ENCODE measurements around the gene IPO9.
"Not testable (repeated sequence)": the region's sequence is repeated elsewhere in the genome, so short reads cannot be mapped to it uniquely, and the experiment has no call there.

IPO9 gene

DNA sequence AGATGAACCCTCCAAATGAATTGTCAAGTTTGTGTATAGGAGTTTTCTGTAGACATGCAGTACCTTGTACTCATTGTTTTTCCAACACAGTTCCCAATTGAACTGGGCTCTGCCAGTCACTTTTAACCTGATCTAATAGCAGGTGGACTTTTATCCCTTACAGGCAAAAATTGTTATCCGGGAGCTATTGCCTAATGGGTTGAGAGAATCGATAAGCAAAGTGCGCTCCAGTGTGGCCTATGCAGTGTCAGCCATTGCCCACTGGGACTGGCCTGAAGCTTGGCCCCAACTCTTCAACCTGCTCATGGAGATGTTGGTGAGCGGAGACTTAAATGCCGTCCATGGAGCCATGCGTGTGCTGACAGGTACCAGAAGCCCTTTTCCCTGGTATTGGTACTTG is 19.3 kb downstream of the IPO9 start (continued):
- no peak for TF ChIP-seq PPARA (CRISPR knock-in tag; IDR thresholded peaks at IDR 0.05; ENCODE audit: borderline replicate concordance)
- no peak for TF ChIP-seq ZC3H10 (CRISPR knock-in tag; IDR thresholded peaks at IDR 0.05)
- no peak for TF ChIP-seq TCF4 (CRISPR knock-in tag; IDR thresholded peaks at IDR 0.05; ENCODE audit: borderline replicate concordance)
- no peak for TF ChIP-seq ARNTL (CRISPR knock-in tag; IDR thresholded peaks at IDR 0.05; ENCODE audit: borderline replicate concordance, low read depth)
- TF ChIP-seq ESRRG (CRISPR knock-in tag; IDR thresholded peaks at IDR 0.05), result no peak
- no peak for TF ChIP-seq ZNF8 (CRISPR knock-in tag; IDR thresholded peaks at IDR 0.05)
- TF ChIP-seq, protein P1, sequence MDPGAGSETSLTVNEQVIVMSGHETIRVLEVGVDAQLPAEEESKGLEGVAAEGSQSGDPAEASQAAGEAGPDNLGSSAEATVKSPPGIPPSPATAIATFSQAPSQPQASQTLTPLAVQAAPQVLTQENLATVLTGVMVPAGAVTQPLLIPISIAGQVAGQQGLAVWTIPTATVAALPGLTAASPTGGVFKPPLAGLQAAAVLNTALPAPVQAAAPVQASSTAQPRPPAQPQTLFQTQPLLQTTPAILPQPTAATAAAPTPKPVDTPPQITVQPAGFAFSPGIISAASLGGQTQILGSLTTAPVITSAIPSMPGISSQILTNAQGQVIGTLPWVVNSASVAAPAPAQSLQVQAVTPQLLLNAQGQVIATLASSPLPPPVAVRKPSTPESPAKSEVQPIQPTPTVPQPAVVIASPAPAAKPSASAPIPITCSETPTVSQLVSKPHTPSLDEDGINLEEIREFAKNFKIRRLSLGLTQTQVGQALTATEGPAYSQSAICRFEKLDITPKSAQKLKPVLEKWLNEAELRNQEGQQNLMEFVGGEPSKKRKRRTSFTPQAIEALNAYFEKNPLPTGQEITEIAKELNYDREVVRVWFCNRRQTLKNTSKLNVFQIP (CRISPR knock-in tag; IDR thresholded peaks at IDR 0.05; ENCODE audit: borderline replicate concordance, low read depth), result no peak
- TF ChIP-seq ISL1 (CRISPR knock-in tag; IDR thresholded peaks at IDR 0.05), result no peak

DNA sequence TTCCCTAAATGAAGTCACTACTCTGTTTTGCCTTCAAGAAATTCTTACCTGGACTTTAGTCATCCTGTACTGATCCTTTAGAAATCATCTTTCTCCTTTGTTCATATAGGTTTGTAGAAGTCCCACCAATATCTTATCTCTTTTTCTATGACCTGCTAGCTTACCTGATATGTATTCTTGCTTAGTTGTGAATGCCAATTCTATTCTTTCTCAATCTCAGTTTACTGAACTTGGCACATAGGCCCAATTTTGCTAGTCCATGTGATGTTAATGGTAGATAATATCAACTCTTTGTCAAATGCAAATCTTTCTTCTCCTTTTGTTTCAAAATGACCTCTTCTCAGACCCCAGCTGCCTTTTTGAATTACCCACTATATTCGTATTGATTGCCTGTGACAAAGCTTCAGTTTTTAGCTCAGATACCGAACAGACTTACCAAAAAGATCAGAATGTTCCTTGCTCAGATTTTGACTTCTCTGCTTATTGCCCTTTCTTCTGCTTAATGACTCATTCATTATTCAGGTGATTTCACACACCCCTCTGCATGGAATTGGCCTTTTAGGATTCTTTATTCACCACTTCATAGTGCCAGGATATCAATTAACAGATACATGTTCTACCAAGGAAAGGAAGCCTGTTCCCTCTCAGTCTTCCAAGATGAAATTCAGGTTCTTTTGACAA is 20.6 kb downstream of the IPO9 start:
- TF ChIP-seq, protein P2, sequence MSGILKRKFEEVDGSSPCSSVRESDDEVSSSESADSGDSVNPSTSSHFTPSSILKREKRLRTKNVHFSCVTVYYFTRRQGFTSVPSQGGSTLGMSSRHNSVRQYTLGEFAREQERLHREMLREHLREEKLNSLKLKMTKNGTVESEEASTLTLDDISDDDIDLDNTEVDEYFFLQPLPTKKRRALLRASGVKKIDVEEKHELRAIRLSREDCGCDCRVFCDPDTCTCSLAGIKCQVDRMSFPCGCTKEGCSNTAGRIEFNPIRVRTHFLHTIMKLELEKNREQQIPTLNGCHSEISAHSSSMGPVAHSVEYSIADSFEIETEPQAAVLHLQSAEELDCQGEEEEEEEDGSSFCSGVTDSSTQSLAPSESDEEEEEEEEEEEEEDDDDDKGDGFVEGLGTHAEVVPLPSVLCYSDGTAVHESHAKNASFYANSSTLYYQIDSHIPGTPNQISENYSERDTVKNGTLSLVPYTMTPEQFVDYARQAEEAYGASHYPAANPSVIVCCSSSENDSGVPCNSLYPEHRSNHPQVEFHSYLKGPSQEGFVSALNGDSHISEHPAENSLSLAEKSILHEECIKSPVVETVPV (CRISPR knock-in tag; IDR thresholded peaks at IDR 0.05), result no peak
- TF ChIP-seq OSR1 (CRISPR knock-in tag; IDR thresholded peaks at IDR 0.05), result 0 out of 2 replicates have a peak, but pooled peaks have one; percentile 46
- ATAC-seq, result peak; percentile 8; the same call in 2 of the 3 replicates

DNA sequence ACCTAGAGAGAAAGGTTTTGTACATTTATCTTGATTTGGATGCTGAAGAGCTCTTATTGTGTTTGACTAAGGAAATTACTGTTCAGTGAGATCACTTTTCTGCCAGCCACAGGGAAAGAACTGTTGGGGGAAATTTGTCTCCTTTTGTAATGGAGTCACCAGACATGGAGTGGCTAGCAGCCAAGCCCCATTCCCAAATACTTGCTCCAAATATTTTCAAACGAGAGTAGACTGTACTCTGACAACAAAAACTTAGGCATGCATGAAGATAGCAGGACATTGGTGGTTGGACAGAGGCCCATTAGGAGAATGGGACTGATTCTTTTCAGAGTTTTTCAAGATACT is 21.1 kb downstream of the IPO9 start:
- ATAC-seq, result peak; percentile 77

DNA sequence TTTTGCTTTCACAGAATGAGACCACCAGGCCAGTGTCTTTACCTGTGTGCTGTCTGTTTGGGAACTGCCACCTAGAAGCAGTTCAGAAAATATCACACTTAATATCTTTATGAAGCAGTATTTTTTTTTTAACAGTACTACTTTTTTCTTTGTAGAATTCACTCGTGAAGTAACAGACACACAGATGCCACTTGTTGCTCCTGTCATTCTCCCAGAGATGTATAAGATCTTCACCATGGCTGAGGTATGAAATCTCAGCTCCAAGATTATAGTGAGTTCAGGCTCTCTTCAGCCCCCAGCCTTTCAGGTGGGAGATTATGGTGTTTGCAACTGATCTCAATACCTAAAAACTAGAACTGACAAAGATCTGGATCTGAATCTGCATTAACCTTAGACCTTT is 23.0 kb downstream of the IPO9 start:
- no peak for TF ChIP-seq TOX (CRISPR knock-in tag; IDR thresholded peaks at IDR 0.05; ENCODE audit: borderline replicate concordance)
- TF ChIP-seq ZNF70 (CRISPR knock-in tag; IDR thresholded peaks at IDR 0.05), result no peak
- no peak for TF ChIP-seq GLIS3 (CRISPR knock-in tag; IDR thresholded peaks at IDR 0.05)
- TF ChIP-seq CSDC2 (CRISPR knock-in tag; IDR thresholded peaks at IDR 0.05), result no peak
- TF ChIP-seq ZFP30 (CRISPR knock-in tag; IDR thresholded peaks at IDR 0.05), result no peak
- TF ChIP-seq, protein P2 (CRISPR knock-in tag; IDR thresholded peaks at IDR 0.05), result no peak
- TF ChIP-seq ZFP3 (CRISPR knock-in tag; IDR thresholded peaks at IDR 0.05), result no peak
- TF ChIP-seq TCF4 (CRISPR knock-in tag; IDR thresholded peaks at IDR 0.05; ENCODE audit: borderline replicate concordance), result no peak
- no peak for TF ChIP-seq RARB (CRISPR knock-in tag; IDR thresholded peaks at IDR 0.05)
- no peak for TF ChIP-seq ESRRG (CRISPR knock-in tag; IDR thresholded peaks at IDR 0.05)
- no peak for TF ChIP-seq SNAI2 (CRISPR knock-in tag; IDR thresholded peaks at IDR 0.05)
- TF ChIP-seq ZC3H10 (CRISPR knock-in tag; IDR thresholded peaks at IDR 0.05), result no peak
- no peak for ATAC-seq

More for the DNA sequence above, 21.1 kb downstream of the IPO9 start:
- TF ChIP-seq, protein P3, sequence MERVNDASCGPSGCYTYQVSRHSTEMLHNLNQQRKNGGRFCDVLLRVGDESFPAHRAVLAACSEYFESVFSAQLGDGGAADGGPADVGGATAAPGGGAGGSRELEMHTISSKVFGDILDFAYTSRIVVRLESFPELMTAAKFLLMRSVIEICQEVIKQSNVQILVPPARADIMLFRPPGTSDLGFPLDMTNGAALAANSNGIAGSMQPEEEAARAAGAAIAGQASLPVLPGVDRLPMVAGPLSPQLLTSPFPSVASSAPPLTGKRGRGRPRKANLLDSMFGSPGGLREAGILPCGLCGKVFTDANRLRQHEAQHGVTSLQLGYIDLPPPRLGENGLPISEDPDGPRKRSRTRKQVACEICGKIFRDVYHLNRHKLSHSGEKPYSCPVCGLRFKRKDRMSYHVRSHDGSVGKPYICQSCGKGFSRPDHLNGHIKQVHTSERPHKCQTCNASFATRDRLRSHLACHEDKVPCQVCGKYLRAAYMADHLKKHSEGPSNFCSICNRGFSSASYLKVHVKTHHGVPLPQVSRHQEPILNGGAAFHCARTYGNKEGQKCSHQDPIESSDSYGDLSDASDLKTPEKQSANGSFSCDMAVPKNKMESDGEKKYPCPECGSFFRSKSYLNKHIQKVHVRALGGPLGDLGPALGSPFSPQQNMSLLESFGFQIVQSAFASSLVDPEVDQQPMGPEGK (CRISPR knock-in tag; IDR thresholded peaks at IDR 0.05; ENCODE audit: borderline replicate concordance), result 0 out of 2 replicates have a peak, but pooled peaks have one; percentile 13
- TF ChIP-seq OSR1 (CRISPR knock-in tag; IDR thresholded peaks at IDR 0.05) (0 out of 2 replicates have a peak, but pooled peaks have one; percentile 53), PPARA (CRISPR knock-in tag; IDR thresholded peaks at IDR 0.05; ENCODE audit: borderline replicate concordance) (no peak), ISL1 (CRISPR knock-in tag; IDR thresholded peaks at IDR 0.05) (peak; percentile 79; the same call in 1 of the 2 replicates), BACH2 (CRISPR knock-in tag; IDR thresholded peaks at IDR 0.05; ENCODE audit: borderline replicate concordance) (no peak)
- TF ChIP-seq, protein P1 (CRISPR knock-in tag; IDR thresholded peaks at IDR 0.05; ENCODE audit: borderline replicate concordance, low read depth), result no peak

DNA sequence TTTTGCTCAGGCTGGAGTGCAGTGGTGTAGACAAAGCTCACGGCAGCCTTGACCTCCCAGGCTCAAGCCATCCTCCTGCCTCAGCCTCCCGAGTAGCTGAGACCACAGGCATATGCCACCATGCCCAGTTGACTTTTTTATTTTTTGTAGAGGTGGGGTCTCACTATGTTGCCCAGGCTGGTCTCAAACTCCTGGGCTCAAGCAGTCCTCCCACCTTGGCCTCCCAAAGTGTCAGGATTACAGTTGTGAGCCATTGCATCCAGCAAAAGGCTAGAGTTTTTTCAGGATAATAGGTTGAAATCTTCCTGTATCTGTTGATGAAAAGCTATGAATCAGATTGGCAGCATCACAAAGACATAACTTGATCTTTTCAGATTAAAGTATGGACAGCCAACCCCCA is 27.8 kb downstream of the IPO9 start:
- not testable (repeated sequence) for ATAC-seq
